Osteocyte (in vitro differentiated cells): ENCODE measurements around the gene KRTAP6-2. TPM values are rescaled to one million over a fixed set of nuclear protein-coding genes. Genes with fewer than 3 reads are reported as not detected.

Experiments used
- DNase-seq: peaks from one replicate; pipeline ENCODE4 v3.0.0; 2021; ENCODE audit warnings: mixed read lengths; ENCODE audit not compliant: unreplicated experiment; ENCODE audit errors: extremely low spot score
- H3K27ac Mint-ChIP-seq: one replicate; pipeline ENCODE4 v1.8.0; 2021; ENCODE audit warnings: mild to moderate bottlenecking, mixed read lengths; ENCODE audit not compliant: unreplicated experiment
- H3K27me3 Mint-ChIP-seq: one replicate; pipeline ENCODE4 v1.8.0; 2021; ENCODE audit warnings: mixed read lengths; ENCODE audit not compliant: unreplicated experiment
- H3K36me3 Mint-ChIP-seq: one replicate; pipeline ENCODE4 v1.8.0; 2021; ENCODE audit warnings: mixed read lengths; ENCODE audit not compliant: unreplicated experiment
- H3K4me1 Mint-ChIP-seq: one replicate; pipeline ENCODE4 v1.8.0; 2021; ENCODE audit warnings: mixed read lengths; ENCODE audit not compliant: unreplicated experiment
- H3K4me3 Mint-ChIP-seq: one replicate; pipeline ENCODE4 v1.8.0; 2021; ENCODE audit warnings: mild to moderate bottlenecking, moderate library complexity, mixed read lengths; ENCODE audit not compliant: unreplicated experiment
- H3K9me3 Mint-ChIP-seq: one replicate; pipeline ENCODE4 v1.8.0; 2021; ENCODE audit warnings: mixed read lengths; ENCODE audit not compliant: unreplicated experiment
- total RNA-seq: library from RNA; stranded (reverse); gene quantifications from 2 replicates; pipeline ENCODE4 v1.2.1, GENCODE V29; 2021
- TF ChIP-seq, protein P1 (sequence below): fragments of 200-600 bp; sonication (generic); IDR thresholded peaks from 2 replicates; pipeline ENCODE4 v1.5.0; 2021; ENCODE audit warnings: antibody characterized with exemption, mild to moderate bottlenecking, moderate library complexity

KRTAP6-2 gene
- total RNA-seq, 1 donor from 2014 or later, result not detected

DNA sequence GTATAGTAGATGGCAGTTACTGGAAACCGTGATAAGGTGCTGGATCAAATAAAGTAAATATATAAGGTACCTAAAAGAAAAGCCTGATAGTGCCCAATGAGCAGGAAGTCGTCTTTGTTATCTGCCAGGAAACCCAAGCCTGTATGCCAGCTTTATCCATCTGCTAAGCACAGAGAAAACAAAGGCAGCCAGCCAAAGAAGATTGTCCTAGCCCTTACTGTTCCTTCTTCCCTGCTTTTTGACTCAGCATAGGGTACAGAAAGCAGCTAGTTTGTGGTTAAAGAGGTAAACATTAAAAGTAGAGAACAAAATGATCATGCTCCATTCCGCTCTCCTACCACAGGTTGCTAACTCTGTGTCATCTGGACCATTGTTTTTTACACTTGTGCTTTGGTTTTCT, 18.6 kb downstream of the KRTAP6-2 start:
- no peaks in the 10 kb centered on the region for H3K36me3 Mint-ChIP-seq
- TF ChIP-seq, protein P1, sequence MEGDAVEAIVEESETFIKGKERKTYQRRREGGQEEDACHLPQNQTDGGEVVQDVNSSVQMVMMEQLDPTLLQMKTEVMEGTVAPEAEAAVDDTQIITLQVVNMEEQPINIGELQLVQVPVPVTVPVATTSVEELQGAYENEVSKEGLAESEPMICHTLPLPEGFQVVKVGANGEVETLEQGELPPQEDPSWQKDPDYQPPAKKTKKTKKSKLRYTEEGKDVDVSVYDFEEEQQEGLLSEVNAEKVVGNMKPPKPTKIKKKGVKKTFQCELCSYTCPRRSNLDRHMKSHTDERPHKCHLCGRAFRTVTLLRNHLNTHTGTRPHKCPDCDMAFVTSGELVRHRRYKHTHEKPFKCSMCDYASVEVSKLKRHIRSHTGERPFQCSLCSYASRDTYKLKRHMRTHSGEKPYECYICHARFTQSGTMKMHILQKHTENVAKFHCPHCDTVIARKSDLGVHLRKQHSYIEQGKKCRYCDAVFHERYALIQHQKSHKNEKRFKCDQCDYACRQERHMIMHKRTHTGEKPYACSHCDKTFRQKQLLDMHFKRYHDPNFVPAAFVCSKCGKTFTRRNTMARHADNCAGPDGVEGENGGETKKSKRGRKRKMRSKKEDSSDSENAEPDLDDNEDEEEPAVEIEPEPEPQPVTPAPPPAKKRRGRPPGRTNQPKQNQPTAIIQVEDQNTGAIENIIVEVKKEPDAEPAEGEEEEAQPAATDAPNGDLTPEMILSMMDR, result no peak
- H3K27me3 Mint-ChIP-seq, result no peaks in the 10 kb centered on the region
- no peak for DNase-seq
- no peak overlapping the region for H3K4me3 Mint-ChIP-seq
- no peak overlapping the region for H3K27ac Mint-ChIP-seq
- H3K4me1 Mint-ChIP-seq, result no peaks in the 10 kb centered on the region
- no peaks in the 10 kb centered on the region for H3K9me3 Mint-ChIP-seq

DNA sequence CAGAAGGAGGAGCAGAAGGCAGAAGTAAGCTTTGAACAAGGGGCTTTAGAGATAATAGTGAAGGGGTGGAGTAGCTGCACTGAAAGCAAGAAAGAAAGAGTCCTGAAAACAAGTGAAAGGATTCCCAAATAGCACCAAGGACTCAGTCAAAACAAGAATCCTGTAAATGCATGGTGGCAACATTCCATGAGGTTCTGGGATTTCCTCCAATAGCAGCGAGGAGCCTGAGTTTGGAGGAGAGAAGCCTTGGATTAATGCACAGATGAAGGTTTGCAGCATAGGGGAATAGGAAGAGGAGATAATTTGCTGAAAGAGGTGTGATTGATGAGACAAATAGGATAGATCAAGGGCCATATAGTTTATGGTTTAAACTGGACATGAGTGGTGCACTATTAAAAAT, 19.4 kb downstream of the KRTAP6-2 start:
- Mint-ChIP-seq H3K4me3 (no peak overlapping the region), H3K9me3 (no peaks in the 10 kb centered on the region), H3K27ac (no peak overlapping the region), H3K27me3 (no peaks in the 10 kb centered on the region), H3K36me3 (no peaks in the 10 kb centered on the region), H3K4me1 (no peaks in the 10 kb centered on the region)
- TF ChIP-seq, protein P1, result no peak
- no peak for DNase-seq

DNA sequence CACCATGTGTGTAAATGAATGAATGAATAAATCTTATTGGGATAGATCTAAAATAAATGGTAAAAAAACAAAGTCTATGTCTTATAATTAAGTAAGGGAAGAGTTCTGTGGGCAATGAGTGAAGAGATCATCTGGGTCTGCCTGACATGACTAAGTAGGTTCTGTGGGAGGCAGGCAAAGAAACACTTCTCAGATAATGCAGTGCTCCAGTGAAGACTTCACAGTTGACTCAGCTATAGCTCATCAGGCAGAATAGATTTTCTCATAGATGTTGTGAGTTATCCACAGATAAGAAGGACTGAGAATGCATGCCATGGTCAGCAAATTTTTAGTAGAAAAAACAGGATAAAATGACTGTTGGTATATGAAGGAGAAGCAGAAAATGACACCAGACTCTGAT, 20.9 kb downstream of the KRTAP6-2 start:
- H3K27ac Mint-ChIP-seq, result no peak overlapping the region
- no peaks in the 10 kb centered on the region for H3K4me1 Mint-ChIP-seq
- H3K4me3 Mint-ChIP-seq, result no peak overlapping the region
- DNase-seq, result no peak
- no peaks in the 10 kb centered on the region for H3K27me3 Mint-ChIP-seq
- no peaks in the 10 kb centered on the region for H3K36me3 Mint-ChIP-seq
- TF ChIP-seq, protein P1, result no peak
- no peaks in the 10 kb centered on the region for H3K9me3 Mint-ChIP-seq

DNA sequence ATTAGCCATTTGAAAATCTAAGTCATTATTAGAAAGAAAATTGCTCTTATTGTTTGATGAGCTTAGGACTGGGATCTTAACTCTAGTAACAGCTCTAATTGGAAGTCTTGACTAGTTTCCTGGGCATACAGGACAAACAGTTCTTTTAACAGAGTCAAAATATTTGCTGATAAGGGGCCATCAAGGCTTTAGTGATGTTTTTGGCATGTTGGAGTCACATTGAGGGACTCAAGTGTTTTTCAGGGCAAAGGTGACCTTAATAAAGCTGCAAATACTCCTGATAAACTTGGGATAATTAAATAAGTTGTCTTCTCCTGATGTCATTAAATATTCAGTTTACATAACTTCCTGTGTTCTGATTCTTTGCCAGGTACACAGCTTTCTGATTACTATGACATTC, 31.1 kb downstream of the KRTAP6-2 start:
- DNase-seq, result no peak
- H3K4me3 Mint-ChIP-seq, result no peak overlapping the region

DNA sequence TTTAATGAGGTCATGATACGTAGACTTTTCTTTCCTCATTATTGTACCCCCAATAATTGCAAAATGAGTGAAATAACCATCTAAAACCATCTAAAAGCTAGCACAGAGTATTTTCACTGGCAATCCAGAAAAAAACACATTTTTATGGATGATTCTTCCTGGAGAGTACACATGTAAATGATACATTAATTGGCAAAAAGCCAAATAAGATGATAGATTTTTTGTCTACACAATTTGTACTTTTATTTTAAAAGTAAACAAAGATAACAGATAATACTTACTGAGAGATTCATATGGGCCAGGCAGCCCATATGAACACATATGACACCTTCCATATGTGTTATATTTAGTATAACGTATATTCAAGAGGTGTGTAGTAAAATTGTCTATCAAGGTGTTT, 35.1 kb downstream of the KRTAP6-2 start:
- TF ChIP-seq, protein P1, result no peak
- no peak overlapping the region for H3K4me3 Mint-ChIP-seq
- H3K27me3 Mint-ChIP-seq, result no peaks in the 10 kb centered on the region
- no peaks in the 10 kb centered on the region for H3K36me3 Mint-ChIP-seq
- H3K27ac Mint-ChIP-seq, result no peak overlapping the region
- no peak for DNase-seq
- no peaks in the 10 kb centered on the region for H3K4me1 Mint-ChIP-seq
- H3K9me3 Mint-ChIP-seq, result peaks cover 6% of the 10 kb centered on the region

More for the DNA sequence above, 31.1 kb downstream of the KRTAP6-2 start:
- H3K4me1 Mint-ChIP-seq, result no peaks in the 10 kb centered on the region
- H3K27me3 Mint-ChIP-seq, result no peaks in the 10 kb centered on the region
- H3K27ac Mint-ChIP-seq, result no peak overlapping the region
- no peaks in the 10 kb centered on the region for H3K36me3 Mint-ChIP-seq
- TF ChIP-seq, protein P1, result no peak
- no peaks in the 10 kb centered on the region for H3K9me3 Mint-ChIP-seq
